RCC 7860 (cell line): Measurements from ENCODE around the gene CTF1.
A peak's percentile ranks its signal among the peaks of the same experiment; 100 is the strongest.
"Not testable (repeated sequence)": the region's sequence is repeated elsewhere in the genome, so short reads cannot be mapped to it uniquely, and the experiment has no call there.

Experiments used
- DNase-seq: peaks from one replicate; pipeline ENCODE4 v3.0.0-alpha.2; 2015; ENCODE audit warnings: low spot score
- FAIRE-seq: peaks from 2 replicates; lab custom pipeline; 2012; peaks lifted over from hg19 to GRCh38; lab: Jason Lieb, UNC

CTF1 gene

DNA sequence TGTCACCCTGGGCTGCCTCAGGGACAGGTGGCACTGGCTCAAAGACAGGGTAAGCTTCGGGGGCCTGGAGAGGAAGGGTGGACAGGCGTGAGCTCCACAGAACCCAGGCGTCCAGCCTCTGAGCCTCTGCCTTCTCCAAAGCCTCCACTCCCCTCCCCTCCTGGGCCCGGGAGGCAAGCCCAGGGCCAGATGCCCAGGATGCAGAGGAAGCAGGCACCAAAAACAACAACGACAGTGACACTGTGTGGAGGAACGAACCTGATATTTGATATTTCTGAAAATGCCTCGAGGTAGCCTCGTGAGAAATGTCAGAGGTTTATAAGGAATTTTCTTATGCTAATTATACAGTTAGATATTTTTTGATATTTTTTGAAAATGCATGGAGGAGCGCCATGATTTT is 8.5 kb upstream of the CTF1 start:
- no peak for DNase-seq
- FAIRE-seq, result no peak

DNA sequence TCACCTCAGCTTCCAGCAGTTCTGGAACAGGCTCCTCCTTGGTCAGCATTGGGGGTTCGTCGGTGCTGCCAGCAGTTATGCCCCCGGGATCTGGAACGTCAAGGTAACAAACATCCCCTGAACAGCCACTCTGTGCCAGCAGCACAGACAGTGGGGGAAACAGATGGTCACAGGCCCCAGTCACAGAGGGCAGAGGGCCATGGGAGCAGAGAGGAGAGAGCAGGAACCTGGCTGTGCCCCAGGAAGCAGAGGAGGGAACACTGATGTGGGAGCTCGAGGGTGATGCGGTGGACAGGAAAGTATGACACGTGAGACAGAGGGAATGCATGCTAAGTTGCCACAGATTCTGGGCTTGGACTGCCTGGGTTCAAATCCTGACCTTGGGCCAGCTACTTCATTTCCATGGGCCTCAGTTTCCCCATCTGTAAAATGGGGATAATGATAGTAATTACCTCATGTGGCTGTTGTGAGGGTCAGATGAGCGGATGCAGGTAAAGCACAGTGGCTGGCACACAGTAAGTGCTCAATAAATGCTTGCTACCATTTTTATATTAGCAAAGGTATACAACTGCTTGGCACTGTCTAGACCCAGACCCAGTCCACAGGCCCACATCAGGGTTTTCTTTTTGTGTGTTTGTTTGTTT is 7.4 kb upstream of the CTF1 start:
- no peak for FAIRE-seq

DNA sequence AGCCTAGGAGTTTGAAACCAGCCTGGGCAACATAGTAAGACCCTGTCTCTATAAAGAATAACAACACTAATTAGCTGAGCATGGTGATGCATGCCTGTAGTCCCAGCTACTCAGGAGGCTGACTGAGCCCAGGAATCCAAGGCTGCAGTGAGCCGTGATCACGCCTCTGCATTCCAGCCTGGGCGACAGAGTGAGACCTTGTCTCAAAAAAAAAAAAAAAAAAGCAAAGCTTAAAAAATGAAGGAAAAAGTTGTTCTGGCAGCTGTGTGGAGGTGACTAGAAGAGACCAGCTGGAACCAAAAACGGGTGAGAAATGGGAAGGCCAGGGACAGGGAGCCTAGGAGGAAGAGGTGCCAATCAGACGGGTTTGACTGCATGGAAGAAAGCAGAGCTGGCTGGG is 6.7 kb upstream of the CTF1 start:
- FAIRE-seq (no peak), DNase-seq (no peak)

More for the DNA sequence above, 7.4 kb upstream of the CTF1 start:
- DNase-seq, result no peak

DNA sequence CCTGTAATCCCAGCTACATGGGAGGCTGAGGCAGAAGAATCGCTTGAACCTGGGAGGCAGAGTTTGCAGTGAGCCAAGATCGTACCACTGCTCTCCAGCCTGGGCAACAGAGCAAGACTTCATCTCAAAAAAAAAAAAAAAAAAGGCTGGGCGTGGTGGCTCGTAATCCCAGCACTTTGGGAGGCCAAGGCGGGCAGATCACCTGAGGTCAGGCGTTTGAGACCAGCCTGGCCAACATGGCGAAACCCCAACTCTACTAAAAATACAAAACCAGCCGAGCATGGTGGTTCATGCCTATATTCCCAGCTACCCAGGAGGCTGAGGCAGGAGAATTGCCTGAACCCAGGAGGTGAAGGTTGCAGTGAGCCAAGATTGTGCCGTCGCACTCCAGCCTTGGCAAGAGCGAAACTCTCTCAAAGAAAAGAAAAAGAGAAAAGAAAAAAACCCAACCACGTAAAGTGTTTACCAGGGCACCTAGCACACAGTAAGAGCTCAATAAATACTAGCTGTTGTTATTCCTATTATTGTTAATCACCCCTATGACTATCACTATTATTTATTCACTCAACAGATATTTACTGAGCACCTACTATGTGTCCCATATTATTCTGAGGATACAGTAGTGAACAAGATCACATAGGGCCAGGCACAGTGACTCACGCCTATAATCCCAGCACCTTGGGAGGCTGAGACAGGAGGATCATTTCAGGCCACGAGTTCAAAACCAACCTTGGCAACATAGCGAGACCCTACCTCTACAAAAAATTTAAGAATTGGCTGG is 5.2 kb upstream of the CTF1 start:
- DNase-seq, FAIRE-seq: not testable (repeated sequence)

DNA sequence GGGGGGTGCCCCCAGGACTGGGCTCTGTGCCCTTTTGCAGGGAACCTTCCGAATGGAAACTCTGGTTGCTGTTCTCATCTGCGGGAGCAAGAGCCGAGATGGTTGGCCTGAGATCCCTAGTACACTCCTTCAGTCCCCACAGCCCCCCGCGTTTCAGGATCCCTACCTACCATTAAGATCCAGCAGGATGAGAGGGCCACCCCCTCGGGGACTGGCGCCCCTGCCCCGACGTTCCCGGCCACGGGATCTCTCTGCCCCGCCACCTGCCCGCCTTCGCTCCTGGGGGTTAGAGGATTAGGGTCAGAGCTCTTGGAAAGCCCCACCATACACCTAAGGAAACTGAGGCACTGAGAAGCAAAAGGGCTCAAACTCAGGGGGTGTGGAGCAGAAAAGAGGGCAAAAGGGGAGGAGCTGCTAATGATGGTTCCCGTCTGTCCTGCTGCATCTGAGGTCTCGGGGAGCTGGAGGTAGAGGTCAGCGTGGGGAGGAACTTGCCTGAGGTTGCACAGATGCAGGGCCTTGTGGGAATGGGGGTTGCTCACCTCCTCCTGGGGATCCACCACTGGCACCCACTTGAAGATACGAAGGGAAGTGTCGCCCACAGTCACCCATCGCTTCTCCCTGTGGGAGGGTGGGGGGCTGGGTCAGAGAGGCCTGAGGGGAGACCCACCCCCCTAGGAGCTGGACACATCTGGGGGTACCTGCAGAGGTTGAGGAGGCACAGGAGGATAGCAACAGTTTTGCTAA is 3.6 kb upstream of the CTF1 start:
- DNase-seq (no peak), FAIRE-seq (no peak)

DNA sequence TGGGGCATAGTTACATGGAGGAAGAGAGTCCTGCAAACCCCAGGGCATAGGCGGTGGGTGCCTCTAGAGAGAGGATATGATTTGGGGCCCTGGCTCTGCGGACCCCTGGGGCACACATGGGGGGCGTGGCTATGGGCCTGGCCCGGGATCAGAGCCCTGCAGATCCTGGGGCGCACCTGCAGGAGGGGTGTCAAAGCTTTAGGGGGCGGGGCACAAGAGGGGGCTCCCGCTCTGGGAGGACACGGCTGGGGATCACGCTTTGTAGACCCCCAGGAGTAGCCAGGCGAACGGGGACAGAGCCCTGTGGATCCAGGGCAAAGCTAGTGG is 3.0 kb upstream of the CTF1 start:
- no peak for FAIRE-seq
- DNase-seq, result no peak

DNA sequence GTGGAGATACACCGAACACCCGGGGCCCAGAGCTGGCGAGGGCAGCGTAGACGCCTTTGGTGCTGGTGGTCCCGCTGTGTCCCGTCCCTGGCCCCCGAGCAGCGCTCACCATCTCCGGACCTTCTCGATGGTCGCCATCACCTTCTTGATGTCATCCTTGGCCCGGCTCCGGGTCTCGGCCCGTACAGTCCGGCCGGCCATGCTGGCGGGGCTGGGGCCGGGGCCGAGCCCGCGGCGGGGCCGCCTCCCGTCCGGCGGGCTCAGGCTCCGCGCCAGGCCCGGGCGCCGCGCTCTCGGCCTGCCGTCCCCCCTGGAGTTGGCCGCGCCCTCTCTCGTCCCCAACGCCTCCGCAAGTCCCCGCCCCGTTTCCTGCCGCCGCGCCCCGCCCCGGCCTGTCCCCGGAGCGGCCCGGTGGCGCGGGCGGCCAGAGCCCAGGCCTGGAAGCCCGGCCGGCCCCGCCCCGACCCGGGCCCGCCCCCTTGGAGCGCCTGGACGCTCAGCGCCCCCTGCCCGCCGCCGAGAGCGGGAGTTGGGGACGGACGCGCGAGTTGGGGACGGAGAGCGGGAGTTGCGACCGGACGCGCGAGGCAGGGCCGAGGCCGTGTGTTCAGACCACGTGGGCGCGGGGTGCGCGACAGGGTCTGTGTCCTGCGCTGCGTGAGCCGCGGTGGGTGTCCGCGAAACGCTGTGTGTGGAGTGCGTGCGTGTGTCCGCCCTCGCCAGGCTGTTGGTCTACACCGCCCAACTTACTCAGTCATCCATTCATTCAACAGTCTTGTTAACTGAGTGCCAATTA is 2.5 kb upstream of the CTF1 start, which contains the start of gene BCL7C:
Gene BCL7C, minus strand, starts transcription at position 334 of the 796 bp plus-strand sequence. Its CDS starts 133 bp downstream, at position 201.
- FAIRE-seq, result no peak
- peak; percentile 65 for DNase-seq

DNA sequence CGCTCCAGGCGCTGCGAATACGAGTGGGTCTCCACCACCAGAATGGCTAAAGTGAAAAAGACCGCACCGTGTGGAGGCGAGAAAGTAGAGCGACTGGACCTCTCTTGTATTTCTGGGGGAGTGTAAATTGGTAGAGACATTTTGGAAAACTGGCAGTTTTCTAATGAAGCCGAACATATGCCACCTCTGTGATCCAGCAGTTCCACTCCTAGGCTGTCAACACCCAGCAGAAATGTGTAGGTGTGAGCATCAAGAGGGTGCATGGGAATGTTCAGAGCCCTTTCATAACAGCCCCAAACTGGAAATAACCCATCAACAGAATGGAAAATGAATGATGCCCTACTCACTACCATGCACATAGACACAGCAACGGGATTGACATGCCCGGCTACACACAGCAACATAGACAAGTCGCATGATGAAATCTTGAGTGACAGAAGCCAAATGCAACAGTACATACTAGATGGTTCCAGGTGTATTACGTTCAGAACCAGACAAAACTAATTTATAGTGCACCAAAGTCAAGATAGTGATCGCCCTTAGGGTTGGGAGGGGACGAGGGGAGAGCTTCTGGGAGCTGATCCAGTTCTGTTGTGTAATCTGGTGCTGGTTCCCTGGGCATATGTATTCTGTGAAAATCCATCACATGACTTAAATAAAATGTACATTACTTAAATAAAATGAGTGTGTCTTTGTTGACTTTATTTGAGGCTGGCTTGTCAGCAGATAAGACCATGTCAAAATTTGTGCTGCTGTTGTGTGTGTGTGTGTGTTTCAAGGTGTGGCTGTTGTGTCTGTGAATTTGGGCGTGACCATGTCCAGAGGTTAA is 1.7 kb upstream of the CTF1 start:
- FAIRE-seq, result no peak

DNA sequence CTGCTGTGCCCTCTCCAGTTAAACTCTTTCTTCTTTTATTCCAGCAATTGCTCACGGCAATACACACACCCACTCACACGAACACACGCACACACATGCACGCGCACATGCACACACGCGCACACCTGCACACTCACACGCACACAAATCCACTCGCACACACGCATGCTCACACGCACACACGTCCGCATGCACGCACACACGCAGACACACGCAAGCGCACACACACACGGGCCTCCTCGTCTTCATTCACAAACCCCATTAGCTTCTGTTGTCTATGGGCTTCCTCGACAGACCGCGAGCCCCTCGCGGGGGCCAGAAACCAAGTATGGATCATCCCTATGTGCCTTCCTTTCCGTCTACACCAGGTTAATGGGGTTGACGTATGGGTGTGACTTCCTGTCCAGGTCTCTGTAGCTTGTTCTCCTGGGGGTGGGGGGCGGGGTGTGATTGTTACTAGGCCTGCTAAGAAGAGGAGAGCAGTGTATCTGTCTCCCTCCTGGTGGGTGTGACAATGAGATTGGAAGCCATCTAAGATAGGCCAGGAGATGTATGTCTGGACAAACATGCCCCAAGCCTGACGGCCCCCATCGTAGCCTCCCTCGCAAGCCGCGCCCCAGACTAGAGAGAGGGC is 670 bp upstream of the CTF1 start:
- no peak for FAIRE-seq

More for the DNA sequence above, 1.7 kb upstream of the CTF1 start:
- DNase-seq, result no peak

DNA sequence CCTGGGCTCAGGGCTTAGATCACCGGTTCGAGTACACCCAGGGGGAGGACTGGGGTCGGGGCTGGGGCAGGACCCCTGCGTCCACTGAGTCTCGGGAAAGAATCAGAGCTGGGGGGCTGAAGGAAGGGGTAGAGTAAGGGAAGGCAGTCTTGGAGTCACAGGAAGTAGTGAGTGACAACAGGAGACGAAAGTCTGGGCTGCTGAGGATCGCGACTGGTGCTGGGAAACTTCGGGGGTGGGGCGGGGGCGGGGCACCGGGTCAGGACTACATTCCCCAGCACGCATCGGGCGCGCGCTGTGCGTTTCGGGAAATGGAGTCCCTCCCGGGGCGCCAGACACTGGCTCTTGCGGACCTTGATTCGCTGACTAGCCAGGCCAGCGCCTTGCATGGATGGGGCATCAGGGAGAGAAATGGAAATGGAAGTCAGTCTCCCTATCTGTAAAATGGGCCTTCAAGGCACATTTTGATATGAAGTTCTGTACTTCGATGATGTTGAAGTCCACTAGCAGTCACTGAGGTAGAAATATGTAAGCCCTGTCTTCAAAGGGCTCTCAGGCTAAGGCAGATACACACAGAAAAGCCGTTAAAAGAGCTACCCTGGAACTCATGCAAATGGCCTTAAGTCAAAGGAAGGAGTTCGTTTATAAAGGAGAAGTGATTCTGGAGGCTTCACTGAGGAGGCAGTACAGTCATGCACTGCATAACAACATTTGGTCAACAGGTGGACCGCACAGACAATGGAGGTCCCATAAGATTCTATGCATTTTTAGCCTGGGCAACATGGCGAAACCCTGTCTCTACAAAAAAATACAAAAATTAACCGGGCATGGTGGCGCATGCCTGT is 697 bp downstream of the CTF1 start:
- FAIRE-seq (no peak), DNase-seq (no peak)

More for the DNA sequence above, 670 bp upstream of the CTF1 start:
- no peak for DNase-seq

DNA sequence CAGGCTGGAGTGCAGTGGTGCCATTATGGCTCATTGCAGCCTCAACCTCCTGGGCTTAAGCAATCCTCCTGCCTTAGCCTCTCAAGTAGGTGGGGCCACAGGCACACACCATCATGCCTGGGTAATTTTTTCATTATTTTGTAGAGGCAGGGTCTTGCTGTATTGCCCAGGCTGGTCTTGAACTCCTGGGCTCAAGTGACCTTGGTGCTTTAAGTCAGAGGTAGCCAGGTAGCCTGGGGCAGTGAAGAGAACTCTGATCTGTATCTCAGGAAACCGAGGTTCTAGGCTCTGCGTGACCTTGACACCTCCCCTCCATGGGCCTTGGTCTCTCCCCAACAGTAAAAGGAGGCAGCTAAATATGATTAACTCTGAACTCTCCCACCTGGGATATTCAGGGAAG is 3.4 kb downstream of the CTF1 start:
- DNase-seq (no peak), FAIRE-seq (no peak)

DNA sequence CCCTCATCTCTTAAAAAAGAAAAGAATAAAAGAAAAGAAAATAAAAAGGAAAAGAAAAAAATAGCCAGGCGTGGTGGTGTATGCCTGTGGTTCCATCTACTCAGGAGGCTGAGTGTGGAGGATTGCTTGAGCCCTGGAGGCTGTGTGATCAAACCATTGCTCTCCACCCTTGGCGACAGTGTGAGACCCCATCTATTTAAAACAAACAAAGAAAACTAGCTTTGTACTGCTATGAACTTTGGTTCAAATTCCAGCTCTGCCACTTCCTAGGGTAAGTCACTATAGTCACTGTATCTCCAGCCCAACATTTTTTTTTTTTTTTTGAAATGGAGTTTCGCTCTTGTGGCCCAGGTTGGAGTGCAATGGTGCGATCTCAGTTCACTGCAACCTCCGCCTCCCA is 4.2 kb downstream of the CTF1 start:
- DNase-seq, result no peak
- FAIRE-seq, result no peak

DNA sequence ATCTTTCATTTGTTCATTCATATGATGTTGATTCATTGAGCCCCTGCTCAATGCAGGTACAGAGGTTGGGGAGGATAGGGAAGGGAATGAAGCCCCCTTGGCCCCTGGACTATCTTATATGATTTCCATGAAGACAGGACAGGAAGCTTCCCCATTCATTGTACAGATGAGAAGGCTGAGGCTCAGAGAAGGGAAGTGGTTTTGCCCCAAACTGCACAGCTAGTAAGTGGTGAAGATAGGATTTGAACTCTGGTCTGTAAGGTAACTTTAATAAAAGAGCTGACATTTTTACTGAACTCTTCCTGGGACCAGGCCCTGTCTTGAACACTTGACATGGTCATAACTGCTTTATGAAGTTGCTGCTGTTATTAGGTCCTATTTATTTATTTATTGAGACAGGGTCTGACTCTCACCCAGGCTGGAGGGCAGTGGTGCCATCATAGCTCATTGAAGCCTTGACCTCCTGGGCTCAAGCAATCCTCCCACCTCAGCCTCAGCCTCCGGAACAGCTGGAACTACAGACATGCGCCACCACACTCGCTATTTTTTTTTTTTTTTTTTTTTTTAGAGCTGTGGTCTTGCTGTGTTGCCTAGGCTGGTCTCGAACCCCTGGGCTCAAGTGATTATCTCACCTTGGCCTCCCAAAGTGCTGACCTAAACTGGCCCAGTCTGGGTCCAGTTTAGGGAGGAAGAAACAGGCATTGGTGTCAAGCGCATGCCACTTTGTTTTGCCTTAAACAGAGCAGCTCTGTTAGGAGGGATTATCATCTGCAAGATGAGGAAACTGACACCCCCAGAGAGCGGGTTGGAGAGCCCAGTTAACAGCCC is 5.0 kb downstream of the CTF1 start:
- FAIRE-seq (no peak), DNase-seq (no peak)

DNA sequence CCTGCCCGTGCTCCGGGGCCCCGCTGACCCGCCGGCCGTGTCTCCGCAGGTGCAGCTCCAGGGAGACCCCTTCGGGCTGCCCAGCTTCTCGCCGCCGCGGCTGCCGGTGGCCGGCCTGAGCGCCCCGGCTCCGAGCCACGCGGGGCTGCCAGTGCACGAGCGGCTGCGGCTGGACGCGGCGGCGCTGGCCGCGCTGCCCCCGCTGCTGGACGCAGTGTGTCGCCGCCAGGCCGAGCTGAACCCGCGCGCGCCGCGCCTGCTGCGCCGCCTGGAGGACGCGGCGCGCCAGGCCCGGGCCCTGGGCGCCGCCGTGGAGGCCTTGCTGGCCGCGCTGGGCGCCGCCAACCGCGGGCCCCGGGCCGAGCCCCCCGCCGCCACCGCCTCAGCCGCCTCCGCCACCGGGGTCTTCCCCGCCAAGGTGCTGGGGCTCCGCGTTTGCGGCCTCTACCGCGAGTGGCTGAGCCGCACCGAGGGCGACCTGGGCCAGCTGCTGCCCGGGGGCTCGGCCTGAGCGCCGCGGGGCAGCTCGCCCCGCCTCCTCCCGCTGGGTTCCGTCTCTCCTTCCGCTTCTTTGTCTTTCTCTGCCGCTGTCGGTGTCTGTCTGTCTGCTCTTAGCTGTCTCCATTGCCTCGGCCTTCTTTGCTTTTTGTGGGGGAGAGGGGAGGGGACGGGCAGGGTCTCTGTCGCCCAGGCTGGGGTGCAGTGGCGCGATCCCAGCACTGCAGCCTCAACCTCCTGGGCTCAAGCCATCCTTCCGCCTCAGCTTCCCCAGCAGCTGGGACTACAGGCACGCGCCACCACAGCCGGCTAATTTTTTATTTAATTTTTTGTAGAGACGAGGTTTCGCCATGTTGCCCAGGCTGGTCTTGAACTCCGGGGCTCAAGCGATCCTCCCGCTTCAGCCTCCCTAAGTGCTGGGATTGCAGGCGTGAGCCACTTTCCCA is 5.9 kb downstream of the CTF1 start:
- FAIRE-seq (no peak), DNase-seq (peak; percentile 33)

DNA sequence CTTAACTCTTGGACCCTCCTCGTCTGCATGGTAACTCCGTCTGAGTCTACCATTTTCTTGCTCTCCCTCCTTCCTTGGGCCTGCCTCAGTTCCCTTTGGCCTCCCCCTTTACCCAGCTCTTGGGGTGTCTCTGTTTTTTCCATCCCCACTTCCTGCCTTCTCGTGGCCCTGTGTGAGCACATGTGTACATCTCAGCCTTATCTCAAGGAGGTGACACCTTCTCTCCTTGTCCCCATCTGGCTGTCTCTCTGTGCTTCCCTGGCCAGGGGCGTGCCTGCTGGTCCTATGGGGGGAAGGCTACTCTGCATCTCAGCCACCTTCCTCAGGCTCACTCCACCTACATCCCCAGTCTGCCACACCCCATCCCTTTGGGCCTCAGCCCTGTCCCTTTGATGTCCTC is 6.6 kb downstream of the CTF1 start:
- FAIRE-seq, result no peak

DNA sequence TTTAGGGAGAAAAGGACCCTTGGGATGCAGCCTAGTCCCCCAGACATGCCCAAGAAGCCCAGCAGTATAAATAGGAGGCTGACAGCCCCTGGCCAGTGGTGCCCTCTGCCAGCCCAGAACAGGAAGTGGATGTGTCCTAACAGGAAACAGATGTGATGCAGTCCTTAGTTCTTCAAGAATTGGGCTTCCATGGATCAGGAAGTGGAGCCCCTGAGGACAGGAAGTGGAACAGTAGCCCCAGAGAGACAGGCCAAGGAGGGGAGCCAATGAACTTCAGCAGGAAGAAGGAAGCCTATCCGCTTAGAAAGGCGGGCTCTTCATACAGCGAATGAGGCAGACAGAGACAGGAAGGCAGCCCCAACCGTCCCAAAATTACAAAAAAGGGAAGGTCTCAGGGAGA is 7.2 kb downstream of the CTF1 start:
- DNase-seq (no peak), FAIRE-seq (no peak)

More for the DNA sequence above, 6.6 kb downstream of the CTF1 start:
- no peak for DNase-seq
